HG02943 (cell line): Measurements from ENCODE around the gene MAP4K4.

ENCODE experiments used
- ATAC-seq: cut with Tn5 transposase; IDR thresholded peaks from one replicate; pipeline ENCODE4 v1.9.1; 2021; ENCODE audit warnings: mild to moderate bottlenecking, low read depth, moderate library complexity; ENCODE audit not compliant: unreplicated experiment

The MAP4K4 gene

DNA sequence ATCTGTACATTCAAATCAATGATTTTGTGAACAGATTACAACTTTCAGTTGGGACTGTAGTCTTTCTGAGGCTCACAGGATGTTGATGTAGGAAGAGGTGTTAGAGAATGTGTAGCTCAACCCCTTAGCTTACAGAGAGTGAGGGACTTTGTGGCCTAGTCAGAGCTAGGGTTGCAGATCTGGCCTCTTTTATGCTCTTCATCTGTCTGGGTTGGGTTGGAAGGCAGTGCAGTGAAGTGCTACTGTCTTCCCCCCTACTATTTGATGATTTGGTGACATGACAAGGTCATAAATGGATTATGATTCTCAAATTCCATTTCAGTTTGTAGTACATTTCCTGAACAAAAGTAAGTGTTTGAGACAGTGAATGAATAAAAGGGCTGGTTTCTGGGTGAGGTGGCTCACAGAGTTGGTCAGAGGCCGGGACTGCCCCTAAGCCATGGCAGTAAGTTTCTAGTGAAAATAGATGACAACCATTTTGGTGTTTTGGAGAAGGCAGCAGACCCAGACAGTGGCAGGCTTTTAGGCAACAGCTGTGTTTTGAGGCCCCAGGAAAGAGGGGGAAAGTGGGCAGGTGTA lies 21.6 kb downstream of the MAP4K4 start:
- no peak for ATAC-seq

DNA sequence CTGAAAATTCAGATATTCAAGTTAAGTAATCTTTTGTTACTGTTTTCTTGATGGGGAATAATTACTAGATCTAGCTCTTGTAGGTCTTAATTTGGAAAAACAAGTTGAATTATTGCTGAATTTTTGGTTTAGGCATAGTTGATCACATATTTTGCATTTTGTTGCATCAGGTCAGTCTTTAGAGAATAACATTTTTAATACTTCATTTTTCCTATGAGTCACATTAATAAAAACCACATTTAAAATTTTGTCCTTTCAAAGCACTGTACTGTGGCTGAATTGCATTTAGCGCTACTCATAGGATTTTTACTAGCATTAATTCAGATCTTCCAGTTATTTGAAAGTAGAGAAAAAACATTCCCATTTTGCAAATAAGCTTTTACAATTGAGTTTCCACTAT lies 23.2 kb downstream of the MAP4K4 start:
- no peak for ATAC-seq

DNA sequence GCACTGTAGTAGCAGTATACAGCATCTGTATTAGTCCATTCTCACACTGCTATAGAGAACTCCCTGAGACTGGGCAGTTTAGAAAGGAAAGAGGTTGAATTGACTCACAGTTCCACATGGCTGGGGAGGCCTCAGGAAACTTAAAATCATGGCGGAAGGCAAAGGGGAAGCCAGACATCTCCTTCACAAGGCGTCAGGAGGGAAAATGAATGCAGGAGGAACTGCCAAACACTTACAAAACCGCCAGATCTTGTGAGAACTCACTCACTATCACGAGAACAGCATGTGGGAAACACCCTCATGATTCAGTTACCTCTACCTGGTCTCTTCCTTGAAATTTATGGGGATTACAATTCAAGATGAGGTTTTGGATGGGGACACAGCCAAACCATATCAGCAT lies 25.4 kb downstream of the MAP4K4 start:
- no peak for ATAC-seq

DNA sequence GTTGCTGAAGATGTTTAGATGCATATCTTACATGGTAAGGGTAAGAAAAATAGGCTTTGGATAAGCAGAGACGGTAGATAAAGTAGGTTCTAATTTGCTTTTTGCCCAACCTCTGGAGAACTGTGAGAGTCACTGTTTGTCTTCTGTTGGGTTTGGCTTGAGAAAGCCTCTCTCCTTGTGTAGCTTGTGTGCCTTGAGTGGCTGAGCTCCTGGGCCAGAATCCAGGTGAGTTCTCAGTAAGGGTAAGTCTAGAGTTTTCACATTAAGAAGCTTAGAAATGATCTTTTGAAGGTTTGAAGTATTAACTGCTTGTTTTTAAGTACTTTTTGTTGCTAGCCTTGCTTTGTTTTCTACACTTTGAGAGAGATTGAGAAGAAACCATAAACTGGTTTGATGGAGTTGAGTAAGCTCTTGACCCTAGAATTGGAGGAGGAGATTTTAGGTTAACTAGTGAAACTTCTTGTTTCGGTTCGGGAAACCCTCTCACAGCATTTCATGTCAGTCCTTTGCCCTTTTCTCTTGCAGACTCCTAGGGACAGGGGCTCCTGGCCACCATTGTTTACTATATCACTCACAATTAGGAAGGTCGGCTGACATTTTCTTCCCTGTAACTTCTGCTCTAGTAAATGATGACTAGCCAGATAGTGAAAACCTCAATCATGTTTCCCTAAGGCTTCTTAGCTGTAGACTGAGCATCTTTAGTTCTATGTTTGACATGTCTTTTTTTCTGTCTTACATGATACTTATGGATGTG lies 26.0 kb downstream of the MAP4K4 start:
- ATAC-seq: no peak

DNA sequence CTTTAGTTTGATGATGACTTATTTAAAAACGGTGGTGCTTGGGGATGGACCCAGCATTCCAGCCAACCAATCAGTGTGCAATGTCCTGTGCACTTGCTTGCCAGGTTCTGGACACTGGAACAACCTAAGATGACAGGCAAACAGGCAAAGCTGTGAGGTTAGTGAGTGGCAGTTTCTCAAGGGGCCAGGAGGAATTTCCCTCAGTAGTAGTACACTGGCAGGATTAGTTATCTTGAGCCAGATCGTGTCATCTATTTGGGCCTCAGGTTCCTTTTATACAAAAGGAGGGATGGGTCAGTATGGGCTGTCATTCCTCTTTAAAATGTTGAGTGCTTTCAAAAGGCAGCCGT lies 26.6 kb downstream of the MAP4K4 start:
- no peak for ATAC-seq

DNA sequence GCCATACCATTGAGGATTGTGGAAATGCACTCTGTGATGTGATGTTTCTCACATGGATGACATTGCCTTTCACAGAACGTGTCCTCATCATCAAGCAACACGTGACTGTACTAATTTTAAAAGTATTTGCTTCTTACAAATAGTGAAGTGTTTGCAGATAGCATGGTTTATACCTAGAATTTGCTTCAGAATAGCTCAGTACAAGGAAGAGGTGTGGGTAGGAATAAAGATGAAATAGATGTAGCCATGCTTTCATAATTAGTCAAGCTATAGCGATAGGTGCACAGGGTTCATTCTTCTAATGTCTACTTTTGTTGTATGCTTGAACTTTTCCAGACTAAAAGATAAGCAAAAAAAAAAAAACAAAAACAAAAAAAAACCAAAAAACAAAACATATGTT lies 27.5 kb downstream of the MAP4K4 start:
- ATAC-seq: no peak

DNA sequence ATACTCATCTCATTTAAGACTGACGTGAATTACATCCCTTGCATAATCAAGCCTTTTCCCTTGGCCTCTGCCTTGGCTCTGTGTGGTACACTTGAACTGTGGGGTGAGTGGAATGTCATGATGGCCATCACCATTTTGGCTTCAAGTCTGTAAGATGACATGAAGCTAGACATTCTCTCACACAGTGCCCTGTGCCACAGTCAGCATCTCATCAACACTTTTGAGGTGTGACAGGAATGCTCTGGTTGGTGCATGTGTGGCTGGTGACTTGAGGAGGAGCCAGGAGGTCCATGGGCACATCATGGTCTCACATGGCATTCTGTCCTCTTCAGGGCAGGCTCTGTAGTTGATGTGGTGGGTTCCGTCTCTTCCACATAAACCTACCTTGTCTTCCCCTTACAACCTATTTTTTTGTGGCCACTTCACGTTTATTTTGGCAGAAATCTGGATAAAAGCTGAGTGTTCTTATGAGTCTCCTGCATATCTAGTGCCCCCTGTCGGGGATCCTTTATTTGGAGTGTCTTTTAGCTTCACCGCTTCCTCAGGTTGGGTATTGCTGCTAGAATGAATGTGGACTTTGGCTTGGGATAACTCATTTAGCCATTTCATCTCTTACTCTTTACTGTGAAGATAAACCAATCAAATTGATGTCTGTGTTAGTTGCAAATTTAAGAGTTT lies 28.1 kb downstream of the MAP4K4 start:
- no peak for ATAC-seq

DNA sequence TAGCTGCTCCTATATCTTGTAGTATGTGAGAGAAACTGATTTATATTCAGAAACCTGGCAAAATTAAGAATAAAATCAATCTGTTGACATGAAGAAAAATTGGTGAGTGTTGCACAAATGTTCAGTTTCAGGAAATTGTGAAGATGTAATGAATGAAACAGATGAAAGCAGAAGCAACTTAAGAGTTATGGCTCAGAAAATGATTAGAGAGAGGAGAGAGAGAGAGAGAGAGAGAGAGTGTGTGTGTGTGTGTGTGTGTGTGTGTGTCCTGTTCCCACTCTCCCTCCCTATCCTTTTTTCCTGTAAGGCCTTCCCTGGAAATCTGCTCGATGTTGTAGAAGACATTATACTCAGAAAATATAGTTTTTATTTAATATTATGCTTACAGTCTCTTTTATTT lies 31.4 kb downstream of the MAP4K4 start:
- no peak for ATAC-seq

DNA sequence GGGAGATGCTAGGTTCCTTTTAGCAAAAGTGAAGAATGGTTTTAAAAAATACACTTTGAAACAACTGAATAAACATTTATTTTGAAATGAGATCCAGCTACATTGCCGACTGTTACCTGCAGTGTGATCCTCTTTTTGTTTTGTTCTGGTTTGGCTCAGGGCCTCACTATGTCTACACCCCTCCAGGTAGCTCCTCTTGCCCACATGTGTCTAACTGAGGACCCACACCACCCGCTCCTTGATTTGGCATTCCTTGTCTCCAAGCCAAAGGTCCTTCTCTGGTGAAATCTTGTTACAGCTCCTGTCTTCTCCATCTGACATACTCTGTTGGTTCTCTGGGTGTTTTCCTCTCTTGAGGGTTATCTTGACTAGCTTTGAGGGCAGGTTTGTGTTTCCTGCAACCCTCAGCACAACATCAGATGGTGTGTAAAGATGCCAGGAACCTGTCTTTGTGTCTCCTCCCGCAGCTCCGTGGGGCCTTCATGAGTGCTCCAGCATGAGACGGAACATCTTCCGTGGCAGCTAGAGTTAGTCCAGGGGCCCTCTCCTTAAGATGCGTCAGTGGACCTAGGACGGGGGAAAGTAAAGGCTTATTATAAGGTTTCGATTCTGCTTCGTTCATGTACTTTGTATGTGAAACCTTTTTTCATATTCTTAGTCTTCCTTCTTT lies 32.1 kb downstream of the MAP4K4 start:
- ATAC-seq: no peak

DNA sequence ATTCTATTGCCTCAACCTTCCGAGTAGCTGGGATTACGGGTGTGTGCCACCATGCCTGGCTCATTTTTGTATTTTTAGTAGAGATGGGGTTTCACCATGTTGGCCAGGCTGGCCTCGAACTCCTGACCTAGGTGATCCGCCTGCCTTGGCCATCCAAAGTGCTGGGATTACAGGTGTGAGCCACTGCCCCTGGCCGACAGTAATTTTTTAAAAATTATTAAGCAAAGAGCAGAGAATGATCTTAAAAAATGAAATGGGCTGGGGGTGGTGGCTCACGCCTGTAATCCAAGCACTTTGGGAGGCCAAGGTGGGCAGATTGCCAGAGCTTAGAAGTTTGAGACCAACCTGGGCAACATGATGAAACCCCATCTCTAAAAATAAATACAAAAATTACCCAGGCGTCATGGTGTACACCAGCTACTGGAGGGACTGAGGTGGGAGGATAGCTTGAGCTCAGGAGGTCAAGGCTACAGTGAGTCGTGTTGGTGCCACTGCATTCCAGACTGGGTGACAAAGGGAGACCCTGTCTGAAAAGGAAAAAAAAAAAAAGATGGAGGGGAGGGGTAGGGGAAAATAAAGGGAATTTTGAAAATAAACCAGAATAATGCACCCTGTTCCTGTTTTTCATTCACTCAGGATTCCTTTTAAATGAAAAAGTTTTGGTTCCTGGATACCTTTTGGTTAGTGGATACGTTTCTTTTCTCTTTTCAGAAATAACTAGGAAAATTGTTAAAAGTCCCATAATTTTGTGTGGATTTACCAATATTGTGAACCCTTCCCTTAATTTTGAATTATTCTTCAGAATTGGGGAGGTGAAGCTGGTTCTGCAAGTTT lies 33.9 kb downstream of the MAP4K4 start:
- ATAC-seq: no peak

DNA sequence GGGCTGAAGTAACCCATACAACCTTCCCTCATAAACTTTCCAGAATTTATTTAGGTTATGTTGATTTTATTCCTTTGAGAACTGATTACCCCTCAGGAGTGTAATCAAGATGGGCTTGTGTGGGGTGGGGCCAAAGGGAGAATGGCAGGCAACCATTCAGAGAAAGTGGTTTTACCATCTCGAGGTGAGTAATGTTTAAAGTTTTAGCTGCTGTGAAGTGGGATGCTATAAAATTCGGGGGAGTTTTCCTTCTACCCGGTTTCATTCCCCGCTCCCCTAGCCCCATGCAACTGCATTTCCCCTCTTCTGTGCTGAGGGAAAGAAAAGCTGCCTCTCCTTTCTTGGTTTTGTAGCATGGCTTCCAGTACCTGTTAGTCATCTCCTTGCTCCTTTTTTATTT lies 34.7 kb downstream of the MAP4K4 start:
- no peak for ATAC-seq

DNA sequence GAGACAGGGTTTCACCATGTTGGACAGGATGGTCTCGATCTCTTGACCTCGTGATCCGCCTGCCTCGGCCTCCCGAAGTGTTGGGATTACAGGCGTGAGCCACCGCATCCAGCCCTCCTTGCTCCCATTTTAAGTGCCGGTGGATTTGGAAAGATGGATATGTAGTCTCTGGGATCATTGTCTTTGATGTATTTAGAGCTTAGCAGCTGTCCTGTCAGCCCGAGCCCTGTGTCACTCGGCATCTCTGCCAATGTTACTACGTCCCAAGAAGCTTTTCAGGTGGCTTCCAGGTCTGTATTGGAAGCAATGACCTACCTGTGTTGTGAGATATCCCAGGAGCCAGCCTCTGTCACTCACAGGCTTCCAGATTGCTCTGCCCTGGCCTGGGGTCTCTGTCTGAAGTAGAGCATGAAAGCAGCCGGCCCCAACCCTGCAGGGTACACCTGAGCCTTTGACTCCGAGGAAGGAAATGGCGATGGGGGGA lies 35.3 kb downstream of the MAP4K4 start:
- no peak for ATAC-seq

DNA sequence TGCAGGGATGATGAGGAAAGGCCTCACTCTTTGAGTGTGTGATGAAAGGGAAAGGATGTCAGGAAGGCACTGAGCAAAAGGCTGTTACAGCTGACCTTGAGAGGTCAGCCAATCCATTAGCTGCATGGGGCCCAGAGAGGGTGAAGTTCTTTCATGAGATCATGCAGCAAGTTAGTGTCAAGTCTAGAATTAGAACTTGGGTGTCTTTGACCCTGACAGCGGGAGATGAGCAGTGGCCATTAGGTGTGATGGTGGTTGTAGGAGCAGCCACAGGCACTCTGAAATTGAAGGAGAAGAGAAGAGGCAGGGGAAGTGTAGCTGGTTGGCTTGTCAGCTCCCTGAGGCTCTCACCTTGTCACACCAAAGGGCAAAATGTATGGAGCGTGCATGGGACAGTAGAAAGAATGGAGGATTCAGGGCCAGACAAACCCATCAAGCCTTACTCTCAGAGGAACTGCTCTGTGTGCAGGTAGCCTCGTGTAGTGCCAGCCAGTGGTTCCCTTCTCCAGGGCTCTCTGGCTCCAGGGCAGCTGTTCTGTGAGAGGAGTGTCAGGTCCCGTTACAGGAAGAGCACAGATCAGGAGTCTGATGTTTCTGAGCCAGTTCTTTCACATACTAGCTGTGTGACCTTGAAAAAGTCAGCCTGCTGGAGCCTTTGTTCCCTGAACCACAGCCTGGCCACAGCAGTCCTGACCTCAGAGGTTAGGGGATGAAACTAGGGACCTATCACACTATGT lies 35.9 kb downstream of the MAP4K4 start:
- ATAC-seq: no peak

DNA sequence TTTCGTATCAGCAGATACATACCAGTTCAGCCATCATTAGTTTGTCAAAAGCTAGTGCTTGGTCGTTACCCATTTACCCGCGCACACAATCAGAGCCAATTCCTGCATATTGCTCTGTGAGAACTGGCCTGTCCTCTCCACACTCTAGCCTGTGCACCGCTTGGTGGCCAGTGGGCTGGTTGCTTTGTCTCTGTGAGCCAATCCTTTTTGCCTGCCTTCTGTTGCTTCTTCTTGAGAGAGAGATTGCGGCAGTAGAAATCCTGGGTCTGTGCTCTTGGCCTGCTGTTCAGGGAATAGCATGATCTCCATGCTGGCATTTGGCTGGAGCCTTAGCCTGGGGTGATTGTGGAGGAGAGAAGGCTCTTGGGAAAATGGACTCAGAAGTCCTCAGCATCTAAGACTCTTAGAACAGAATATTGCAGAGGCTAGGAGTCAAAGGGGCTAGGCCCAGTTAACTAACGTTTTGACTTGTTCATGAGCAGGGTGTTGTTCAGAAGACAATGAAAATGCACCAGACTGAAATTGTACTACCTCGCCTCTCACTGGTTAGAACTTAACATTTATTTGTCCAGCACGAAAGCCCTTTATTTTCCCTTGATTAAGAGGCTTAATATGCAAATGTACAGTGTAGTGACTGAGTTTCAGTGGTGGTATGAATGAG lies 37.1 kb downstream of the MAP4K4 start:
- ATAC-seq: no peak

DNA sequence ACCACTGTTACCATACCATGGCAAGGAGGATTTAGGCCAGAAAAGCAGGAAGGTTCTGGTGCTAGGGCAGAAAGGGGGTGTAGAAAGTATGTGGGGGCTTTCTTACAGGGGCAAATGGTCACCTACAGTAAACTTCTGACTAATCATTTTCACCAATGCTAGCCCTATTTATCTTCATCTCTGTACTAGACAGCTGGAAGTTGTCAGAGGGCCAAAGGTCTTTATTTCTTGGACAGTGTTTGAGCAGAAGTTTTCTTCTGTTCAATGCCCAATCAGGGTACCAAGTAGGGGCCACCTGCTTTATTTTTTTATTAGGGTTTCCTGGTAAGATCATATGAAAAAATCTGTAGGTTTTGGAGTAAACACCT lies 37.6 kb downstream of the MAP4K4 start:
- no peak for ATAC-seq

DNA sequence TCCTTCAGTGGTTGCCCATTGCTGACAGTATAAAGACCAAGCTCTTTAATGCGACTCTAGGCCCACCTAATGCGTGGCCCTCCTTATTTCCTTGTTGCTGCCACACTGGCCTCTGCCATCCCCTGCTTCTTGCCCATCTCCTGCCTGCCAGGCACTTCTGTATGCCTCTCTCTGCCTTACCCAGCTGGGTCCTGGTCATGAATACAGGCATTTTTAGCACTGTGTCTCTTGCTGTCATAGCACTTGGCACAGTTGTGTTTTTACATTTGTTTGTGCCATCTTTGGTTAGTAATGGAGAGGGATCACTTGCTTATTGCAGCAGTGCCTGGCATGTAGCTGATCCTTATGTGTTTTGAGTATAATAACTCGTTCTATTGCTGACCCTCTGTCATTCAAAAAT lies 38.7 kb downstream of the MAP4K4 start:
- no peak for ATAC-seq

DNA sequence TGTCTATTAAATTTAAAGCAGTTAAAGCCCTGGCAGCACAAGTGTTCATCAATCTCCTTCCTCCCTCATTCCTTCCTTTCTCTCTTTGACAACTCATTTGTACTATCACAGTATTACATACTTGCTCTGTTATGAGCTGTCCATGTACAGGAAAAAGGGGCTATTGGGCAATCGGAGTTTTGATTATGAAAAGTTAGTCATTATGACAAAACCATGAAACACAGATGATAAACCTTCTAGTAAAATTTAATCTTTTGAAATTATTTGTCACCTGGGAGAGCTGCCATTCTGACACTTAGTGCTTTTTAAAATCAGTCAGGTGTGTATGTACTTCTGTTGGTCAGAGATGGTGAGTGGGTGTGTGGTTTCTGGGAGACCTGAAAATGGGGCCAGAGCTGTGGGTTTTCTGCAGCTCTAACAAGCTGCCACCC lies 39.4 kb downstream of the MAP4K4 start:
- ATAC-seq: no peak

DNA sequence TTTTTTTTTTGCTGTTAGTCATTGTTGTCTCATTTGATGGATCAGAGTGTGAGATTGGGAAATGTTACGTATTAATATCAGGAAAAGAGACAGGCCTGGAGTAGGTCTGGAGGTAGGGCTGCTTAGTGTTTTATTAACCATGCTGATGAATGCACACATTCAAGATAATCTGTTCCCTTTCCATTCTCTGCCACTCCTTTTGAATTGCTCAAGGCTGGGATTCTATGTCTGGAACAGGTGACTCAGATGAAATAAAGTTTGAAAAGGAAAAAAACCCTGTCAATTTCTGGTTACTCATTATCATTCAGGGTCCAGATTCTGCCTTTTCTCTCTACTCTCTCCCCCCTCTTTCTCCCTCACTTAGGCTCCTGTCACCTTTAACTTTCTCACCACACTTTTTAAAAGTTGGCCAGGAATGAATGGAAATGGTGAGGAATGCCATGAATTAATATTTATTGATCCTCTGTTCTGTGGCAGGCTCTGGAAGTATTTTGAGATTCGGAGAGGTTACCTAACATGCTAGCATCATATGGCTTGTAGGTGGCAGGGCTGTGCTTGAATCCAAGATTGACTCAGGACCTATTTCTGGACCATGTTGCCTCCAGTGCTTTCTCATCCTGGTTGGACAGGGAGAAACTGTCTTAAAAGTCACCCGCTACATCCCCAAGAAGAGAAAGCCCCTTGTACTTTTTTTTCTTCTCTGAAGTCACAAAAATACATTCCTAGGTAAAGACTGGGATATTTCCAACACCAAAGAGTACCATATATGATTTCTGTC lies 40.2 kb downstream of the MAP4K4 start:
- ATAC-seq: no peak

DNA sequence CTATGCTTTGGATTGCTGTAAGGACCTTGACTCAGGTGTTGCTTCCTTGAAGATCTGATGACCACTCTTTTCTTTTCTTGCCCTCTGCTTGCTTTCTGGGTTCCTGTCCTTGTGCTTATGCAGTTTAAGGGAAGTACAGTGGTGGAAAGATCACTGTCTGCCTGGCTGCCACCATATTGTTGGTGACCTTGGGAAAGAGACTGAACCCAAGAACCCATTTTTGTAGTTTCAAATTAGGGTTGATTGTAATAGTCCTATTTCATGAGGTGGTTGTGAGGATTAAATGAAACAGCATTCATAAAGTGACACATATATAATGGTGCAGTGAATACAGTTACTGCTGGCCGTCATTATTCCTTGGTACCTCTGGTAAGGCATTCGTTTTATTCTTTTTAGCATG lies 41.1 kb downstream of the MAP4K4 start:
- ATAC-seq: no peak
